Natural killer cell (primary cell): ENCODE data around the gene OPRD1. TPM values are rescaled to one million over a fixed set of nuclear protein-coding genes. Genes with fewer than 3 reads are reported as not detected.

Experiments
- ATAC-seq, 3 donors: fragments of 150-1000 bp in 2 of 3; fragments of 200-7000 bp in 1 of 3; cut with Tn5 transposase; 1 replicate in 1 of 3; 2 replicates in 2 of 3; pipeline ENCODE4 v1.10.0; 2021; ENCODE audit warnings: mild to moderate bottlenecking in 2 of 3, moderate library complexity in 2 of 3
- DNase-seq, 2 donors: peaks; one replicate each; pipeline versions ENCODE4 v3.0.0 to v3.0.0-alpha.2; 2013 to 2021; ENCODE audit warnings: mixed read lengths in 1 of 2
- H3K27ac ChIP-seq: one replicate; pipeline ENCODE4 v1.5.1; 2013; ENCODE audit warnings: mild to moderate bottlenecking, low read length
- H3K27me3 ChIP-seq: one replicate; pipeline ENCODE4 v1.6.1; 2013; ENCODE audit warnings: low read length; ENCODE audit not compliant: control insufficient read depth, insufficient read depth
- H3K36me3 ChIP-seq: one replicate; pipeline ENCODE4 v1.6.1; 2013; ENCODE audit warnings: low read length; ENCODE audit not compliant: control insufficient read depth, insufficient read depth
- H3K4me1 ChIP-seq: one replicate; pipeline ENCODE4 v1.6.1; 2013; ENCODE audit warnings: low read length; ENCODE audit not compliant: control insufficient read depth, insufficient read depth
- H3K4me3 ChIP-seq: one replicate; pipeline ENCODE4 v1.5.1; 2013; ENCODE audit warnings: low read length
- H3K9me3 ChIP-seq: one replicate; pipeline ENCODE4 v1.6.1; 2013; ENCODE audit warnings: low read length; ENCODE audit not compliant: control insufficient read depth, insufficient read depth
- H3K27ac Mint-ChIP-seq, 2 donors: one replicate each; pipeline ENCODE4 v1.8.0; 2022; ENCODE audit warnings: mild to moderate bottlenecking in 2 of 2, mixed read lengths in 2 of 2, moderate library complexity in 1 of 2
- H3K27me3 Mint-ChIP-seq, 2 donors: one replicate each; pipeline ENCODE4 v1.8.0; 2022; ENCODE audit warnings: low read depth in 2 of 2, mixed read lengths in 2 of 2
- H3K36me3 Mint-ChIP-seq: one replicate; pipeline ENCODE4 v1.8.0; 2022; ENCODE audit warnings: mixed read lengths
- H3K4me1 Mint-ChIP-seq, 2 donors: one replicate each; pipeline ENCODE4 v1.8.0; 2022; ENCODE audit warnings: mixed read lengths in 2 of 2
- H3K4me3 Mint-ChIP-seq: one replicate; pipeline ENCODE4 v1.8.0; 2022; ENCODE audit warnings: mild to moderate bottlenecking, moderate library complexity, mixed read lengths
- H3K9me3 Mint-ChIP-seq, 2 donors: one replicate each; pipeline ENCODE4 v1.8.0; 2022; ENCODE audit warnings: mixed read lengths in 2 of 2
- CTCF ChIP-seq: fragments of 200-600 bp; IDR thresholded peaks from one replicate; pipeline ENCODE4 v1.8.0; 2022; ENCODE audit warnings: antibody characterized with exemption
- WGBS: methylation state at CpG from one replicate; pipeline ENCODE4 v1.1.7; 2013; ENCODE audit warnings: missing lambda C conversion rate; ENCODE audit not compliant: insufficient coverage; 5-methylcytosine and 5-hydroxymethylcytosine counted together
- intact Hi-C: fragments of 100-400 bp; cut with micrococcal nuclease; formaldehyde crosslinking; loops from one replicate; pipeline ENCODE4 v1.14.2; 2022
- total RNA-seq, 4 donors: library from RNA; stranded (reverse); fragments of 120-200 nt in 1 of 4; gene quantifications; one replicate each; pipeline versions ENCODE4 v1.2.3 to v1.2.4, GENCODE V29; 2013 to 2022

The OPRD1 gene
- total RNA-seq, 3 donors from 2014 or later (not counting 1 experiment from before 2014, with no cell fraction given): not detected

- Histone ChIP-seq H3K4me1 (peaks cover 33% of the 10 kb centered on the region), H3K4me3 (no peak overlapping the region), H3K27me3 (no peaks in the 10 kb centered on the region), H3K36me3 (peaks cover 2% of the 10 kb centered on the region), H3K27ac (no peak overlapping the region), H3K9me3 (no peaks in the 10 kb centered on the region)
- no peaks in the 10 kb centered on the region for H3K27me3 Mint-ChIP-seq
- no peak for ATAC-seq
- no peak for DNase-seq
- TF ChIP-seq CTCF: no peak
- WGBS: 97% methylated on average over 7 of the region's 7 CpGs
- peaks cover 53 to 62% of the 10 kb centered on the region in 2 donors for H3K4me1 Mint-ChIP-seq
- no peaks in the 10 kb centered on the region for H3K9me3 Mint-ChIP-seq
- no peaks in the 10 kb centered on the region for H3K36me3 Mint-ChIP-seq
- peak overlapping the region; percentile 89 to 93 for H3K27ac Mint-ChIP-seq
- peak overlapping the region; percentile 58 for H3K4me3 Mint-ChIP-seq
- intact Hi-C loops: loop anchor here (5.0 kb wide), 1 partner anchor 293 kb away; the partner anchor contains the start of gene SRSF4
Observed at GRCh38 chr1:28888915-28889314, 76.9 kb downstream of the OPRD1 start.

- DNase-seq: no peak
- TF ChIP-seq CTCF: no peak
- H3K4me1 ChIP-seq: peaks cover 28% of the 10 kb centered on the region
- 97% methylated on average over 5 of the region's 5 CpGs for WGBS
- H3K27ac ChIP-seq: no peak overlapping the region
- no peaks in the 10 kb centered on the region for H3K9me3 Mint-ChIP-seq
- H3K27me3 Mint-ChIP-seq: no peaks in the 10 kb centered on the region
- intact Hi-C loops: loop anchor here (5.0 kb wide), 1 partner anchor 293 kb away; the partner anchor contains the start of gene SRSF4
- H3K36me3 ChIP-seq: peaks cover 2% of the 10 kb centered on the region
- H3K4me3 ChIP-seq: no peak overlapping the region
- ATAC-seq: no peak
- no peaks in the 10 kb centered on the region for H3K9me3 ChIP-seq
- no peak overlapping the region for H3K4me3 Mint-ChIP-seq
- H3K27me3 ChIP-seq: no peaks in the 10 kb centered on the region
- peak overlapping the region; percentile 89 to 93 for H3K27ac Mint-ChIP-seq
- no peaks in the 10 kb centered on the region for H3K36me3 Mint-ChIP-seq
- peaks cover 50 to 59% of the 10 kb centered on the region in 2 donors for H3K4me1 Mint-ChIP-seq
Observed at GRCh38 chr1:28889357-28889756, 77.4 kb downstream of the OPRD1 start.

- Histone ChIP-seq H3K36me3 (peaks cover 2% of the 10 kb centered on the region), H3K4me3 (no peak overlapping the region), H3K9me3 (no peaks in the 10 kb centered on the region), H3K27ac (no peak overlapping the region), H3K4me1 (peaks cover 18% of the 10 kb centered on the region), H3K27me3 (no peaks in the 10 kb centered on the region)
- Mint-ChIP-seq H3K4me1 (peaks cover 39 to 49% of the 10 kb centered on the region in 2 donors), H3K4me3 (no peak overlapping the region), H3K27ac (no peak overlapping the region), H3K36me3 (no peaks in the 10 kb centered on the region), H3K9me3 (no peaks in the 10 kb centered on the region), H3K27me3 (no peaks in the 10 kb centered on the region)
- 100% methylated on average over 4 of the region's 8 CpGs for WGBS
- ATAC-seq: no peak
- TF ChIP-seq CTCF: no peak
- no peak for DNase-seq
- intact Hi-C loops: no loop called here
Observed at GRCh38 chr1:28890435-28890834, 78.5 kb downstream of the OPRD1 start.

GRCh38 chr1:28890836-28891235 lies 78.9 kb downstream of the OPRD1 start:
- Histone ChIP-seq H3K4me3 (no peak overlapping the region), H3K36me3 (peaks cover 2% of the 10 kb centered on the region), H3K27ac (no peak overlapping the region), H3K4me1 (peaks cover 15% of the 10 kb centered on the region), H3K9me3 (no peaks in the 10 kb centered on the region), H3K27me3 (no peaks in the 10 kb centered on the region)
- Mint-ChIP-seq H3K27ac (peak overlapping the region in 1 of 2 donors; percentile 40), H3K9me3 (no peaks in the 10 kb centered on the region), H3K27me3 (no peaks in the 10 kb centered on the region), H3K4me3 (no peak overlapping the region), H3K36me3 (no peaks in the 10 kb centered on the region), H3K4me1 (peaks cover 35 to 46% of the 10 kb centered on the region in 2 donors)
- 98% methylated on average over 2 of the region's 2 CpGs for WGBS
- DNase-seq: no peak
- TF ChIP-seq CTCF: no peak
- intact Hi-C loops: no loop called here
- no peak for ATAC-seq
